HepG2 (cell line): Measurements from ENCODE around the gene KAZN. TPM values are rescaled to one million over a fixed set of nuclear protein-coding genes. Genes with fewer than 3 reads are reported as not detected.

Source experiments
- ATAC-seq: fragments of 200-7000 bp; cut with Tn5 transposase; 3 replicates; pipeline ENCODE4 v1.9.1; 2020; ENCODE audit warnings: mild to moderate bottlenecking, moderate library complexity
- BruUV-seq: library from RNA; stranded (reverse); fragments of 400-500 nt; replicated peaks from 2 replicates; lab custom pipeline; 2021; lab: Mats Ljungman, UMichigan
- CTCF ChIA-PET: fragments of 300-600 bp; formaldehyde crosslinking; extraction: SDS; loops from one replicate; lab custom pipeline; 2021; ENCODE audit warnings: low total read pairs, inconsistent platforms, low intra/inter-chr PET ratio; lab: Yijun Ruan, JAX
- POLR2A ChIA-PET: fragments of 350-600 bp; sonication (Branson Sonifier 250); formaldehyde crosslinking; loops from one replicate; lab custom pipeline; 2020; ENCODE audit warnings: antibody characterized with exemption, inconsistent platforms; lab: Yijun Ruan, JAX
- DNase-seq: peaks from one replicate; pipeline ENCODE4 v3.0.0-alpha.2; 2015; ENCODE audit warnings: low spot score
- FAIRE-seq: peaks from 3 replicates; lab custom pipeline; 2011; peaks lifted over from hg19 to GRCh38; lab: Jason Lieb, UNC
- H2AFZ ChIP-seq: one replicate; pipeline ENCODE4 v1.6.1; 2011; ENCODE audit warnings: low read length, inconsistent platforms
- H3K27ac ChIP-seq: fragments of 300-600 bp; 3 replicates; pipeline ENCODE4 v1.8.0; 2011; ENCODE audit warnings: mixed run types, mild to moderate bottlenecking, mixed read lengths, low read length, inconsistent platforms; ENCODE audit not compliant: insufficient read depth; ENCODE audit errors: extremely low read length
- H3K27me3 ChIP-seq, 2 experiments: fragments of 200-600 bp in 1 of 2; 2 replicates in 1 of 2; 3 replicates in 1 of 2; pipeline versions ENCODE4 v1.6.0 to v1.8.0; 2011; ENCODE audit warnings: low read length in 2 of 2, mild to moderate bottlenecking in 2 of 2, moderate library complexity in 2 of 2, inconsistent platforms in 1 of 2; ENCODE audit not compliant: insufficient read depth in 2 of 2, control insufficient read depth in 1 of 2
- H3K36me3 ChIP-seq, 2 experiments: fragments of 200-600 bp in 1 of 2; replicated peaks in 1 of 2; 2 replicates in 1 of 2; 3 replicates in 1 of 2; pipeline versions ENCODE4 v1.5.1 to v1.8.0; 2011; ENCODE audit warnings: low read length in 2 of 2, inconsistent platforms in 1 of 2; ENCODE audit not compliant: insufficient read depth in 2 of 2, control insufficient read depth in 1 of 2
- H3K4me1 ChIP-seq: 2 replicates; pipeline ENCODE4 v1.5.1; 2012; ENCODE audit warnings: low read length, inconsistent platforms; ENCODE audit not compliant: insufficient read depth
- H3K4me2 ChIP-seq: 2 replicates; pipeline ENCODE4 v1.6.0; 2011; ENCODE audit warnings: low read depth, low read length, inconsistent platforms
- H3K4me3 ChIP-seq, 3 experiments: fragments of 200-600 bp in 1 of 3; sonication (generic), shearing (Covaris generic) in 1 of 3; replicated peaks in 1 of 3; 2 replicates each; pipeline ENCODE4 v1.5.1; 2011 to 2016; ENCODE audit warnings: low read length in 3 of 3, inconsistent platforms in 2 of 3, low read depth in 2 of 3, mild to moderate bottlenecking in 2 of 3, control low read depth in 1 of 3, mixed read lengths in 1 of 3; ENCODE audit not compliant: insufficient read depth in 1 of 3
- H3K79me2 ChIP-seq: one replicate; pipeline ENCODE4 v1.6.1; 2011; ENCODE audit warnings: low read length, inconsistent platforms; ENCODE audit not compliant: insufficient read depth
- H3K9ac ChIP-seq: 2 replicates; pipeline ENCODE4 v1.6.0; 2011; ENCODE audit warnings: mild to moderate bottlenecking, low read depth, low read length, inconsistent platforms; ENCODE audit not compliant: insufficient read depth
- H3K9me3 ChIP-seq: 2 replicates; pipeline ENCODE4 v1.5.1; 2012; ENCODE audit warnings: mild to moderate bottlenecking, low read length
- H4K20me1 ChIP-seq: 2 replicates; pipeline ENCODE4 v1.6.0; 2011; ENCODE audit warnings: inconsistent platforms, mild to moderate bottlenecking, low read length, moderate library complexity; ENCODE audit not compliant: insufficient read depth
- AGO2 ChIP-seq: fragments of 200-400 bp; formaldehyde crosslinking; optimal IDR thresholded peaks from 2 replicates; pipeline ENCODE3; 2017; ENCODE audit warnings: mild to moderate bottlenecking, low read depth, low read length, moderate library complexity
- GTF2F1 ChIP-seq: fragments of 150-350 bp; IDR thresholded peaks from 2 replicates; pipeline ENCODE4 v1.6.1; 2014; ENCODE audit warnings: low read length
- HBP1 ChIP-seq: IDR thresholded peaks from 2 replicates; pipeline ENCODE4 v1.6.1; 2016; ENCODE audit warnings: low read depth, control low read depth
- MAF1 ChIP-seq: sonication (generic); formaldehyde crosslinking; IDR thresholded peaks from 2 replicates; pipeline ENCODE4 v1.5.0; 2020; ENCODE audit warnings: missing genetic modification reagents, borderline replicate concordance
- MBD4 ChIP-seq: IDR thresholded peaks from 2 replicates; pipeline ENCODE4 v1.6.1; 2012; ENCODE audit warnings: low read length, inconsistent platforms, borderline replicate concordance
- NFKB2 ChIP-seq: sonication (generic); formaldehyde crosslinking; IDR thresholded peaks from 2 replicates; pipeline ENCODE4 v1.4.0; 2020; ENCODE audit warnings: missing genetic modification reagents, borderline replicate concordance
- PAXIP1 ChIP-seq: sonication (generic); formaldehyde crosslinking; conservative IDR thresholded peaks from 2 replicates; pipeline ENCODE4 v1.4.0; 2020; ENCODE audit warnings: mild to moderate bottlenecking, missing genetic modification reagents, moderate library complexity
- PTBP1 ChIP-seq: fragments of 200-400 bp; formaldehyde crosslinking; IDR thresholded peaks from 2 replicates; pipeline ENCODE4 v1.6.1; 2018; ENCODE audit warnings: low read length, low read depth; ENCODE audit not compliant: poor library complexity, severe bottlenecking
- RARA ChIP-seq: IDR thresholded peaks from 2 replicates; pipeline ENCODE4 v1.6.1; 2016; ENCODE audit warnings: missing genetic modification reagents, missing compliant biosample characterization
- REXO4 ChIP-seq: sonication (generic); formaldehyde crosslinking; IDR thresholded peaks from 2 replicates; pipeline ENCODE4 v1.8.0; 2022; ENCODE audit warnings: missing genetic modification reagents, mild to moderate bottlenecking, borderline replicate concordance
- SMAD9 ChIP-seq: sonication (generic); formaldehyde crosslinking; IDR thresholded peaks from 2 replicates; pipeline ENCODE4 v1.5.1; 2020; ENCODE audit warnings: mild to moderate bottlenecking, missing genetic modification reagents
- SMYD3 ChIP-seq: sonication (generic); formaldehyde crosslinking; IDR thresholded peaks from 2 replicates; pipeline ENCODE4 v1.8.1; 2023; ENCODE audit warnings: mild to moderate bottlenecking, missing genetic modification reagents
- TEAD3 ChIP-seq: optimal IDR thresholded peaks from 2 replicates; pipeline ENCODE3; 2016; ENCODE audit warnings: borderline replicate concordance
- ZNF24 ChIP-seq: fragments of 450-650 bp; IDR thresholded peaks from 2 replicates; pipeline ENCODE4 v1.6.1; 2017; ENCODE audit warnings: antibody characterized with exemption, mild to moderate bottlenecking
- ZNF546 ChIP-seq: sonication (generic); formaldehyde crosslinking; conservative IDR thresholded peaks from 2 replicates; pipeline ENCODE4 v1.8.1; 2023; ENCODE audit warnings: mild to moderate bottlenecking, missing genetic modification reagents
- ZSCAN9 ChIP-seq: IDR thresholded peaks from 2 replicates; pipeline ENCODE4 v1.6.1; 2016; ENCODE audit warnings: borderline replicate concordance
- WGBS: methylation state at CpG from one replicate; pipeline ENCODE4 v1.1.6; 2017; ENCODE audit warnings: low lambda C conversion rate; 5-methylcytosine and 5-hydroxymethylcytosine counted together
- in situ Hi-C: cut with HindIII; loops from 2 replicates; pipeline ENCODE4 v1.10.0; 2017; ENCODE audit warnings: low pct_unique_long_range_greater_than_20kb; ENCODE audit not compliant: extremely low pct_ligation_motif_present
- intact Hi-C: fragments of 100-400 bp; cut with micrococcal nuclease; formaldehyde crosslinking; loops from one replicate; pipeline ENCODE4 v1.10.0; 2022; ENCODE audit not compliant: unreplicated experiment
- polyA plus RNA-seq, 8 experiments: library from polyadenylated mRNA; depleted of rRNA in 3 of 8; stranded (reverse) in 7 of 8; unstranded in 1 of 8; fragments of >200 nt; fragmentation: Illumina TruSeq in 4 of 8; extraction: Trizol in 4 of 8; gene quantifications; 2 replicates each; pipeline versions ENCODE4 v1.2.1 to v1.2.3, GENCODE V29; 2011 to 2016; ENCODE audit warnings: low read depth in 4 of 8, missing spikeins in 1 of 8, mixed read lengths in 1 of 8; ENCODE audit not compliant: insufficient read depth in 1 of 8
- total RNA-seq, 5 experiments: library from RNA; depleted of rRNA; stranded (reverse); fragments of >200 nt; fragmentation: Illumina TruSeq; extraction: Trizol; gene quantifications; 2 replicates each; pipeline ENCODE4 v1.2.3, GENCODE V29; 2016; ENCODE audit warnings: low read depth in 1 of 5

KAZN gene
- total and polyA plus RNA-seq, 2 of the 13 experiments (the other 11 are each of a cell fraction or from before 2014, with no cell fraction given): 10.4 to 13.5 TPM

- Histone ChIP-seq H3K27me3 (peaks cover 4 to 42% of the 10 kb centered on the region in 2 experiments; a peak in 3 of 5 replicates), H3K4me3 (no peak overlapping the region), H3K36me3 (no peaks in the 10 kb centered on the region), H4K20me1 (no peaks in the 10 kb centered on the region), H3K27ac (no peak overlapping the region), H3K4me2 (no peak overlapping the region), H2AFZ (no peak overlapping the region)
- in situ Hi-C loops: no loop called here
- DNase-seq: no peak
- TF ChIP-seq MBD4: no peak
- TF ChIP-seq REXO4 (CRISPR knock-in tag): no peak
- TF ChIP-seq RARA: no peak
- TF ChIP-seq NFKB2 (CRISPR knock-in tag): no peak
- no peak for TF ChIP-seq TEAD3 (CRISPR knock-in tag)
- TF ChIP-seq, all 625 proteins: peak for 0
- FAIRE-seq: no peak
- ChIA-PET POLR2A (no interaction called here), CTCF (no interaction called here)
- peaks cover 21% of the 10 kb centered on the region for H3K9me3 ChIP-seq
- WGBS: 0% methylated on average over 2 of the region's 2 CpGs
- no TSS peak for BruUV-seq
- no peaks in the 10 kb centered on the region for H3K4me1 ChIP-seq
- H3K9ac ChIP-seq: no peak overlapping the region
- H3K79me2 ChIP-seq: no peaks in the 10 kb centered on the region
- intact Hi-C loops: no loop called here
- no peak for ATAC-seq
These were observed 208.3 kb downstream of the KAZN start for GRCh38 chr1:14806772-14807171.

- ATAC-seq (no peak), DNase-seq (no peak), FAIRE-seq (no peak)
- peaks cover 21% of the 10 kb centered on the region for H3K9me3 ChIP-seq
- ChIA-PET POLR2A (no interaction called here), CTCF (no interaction called here)
- in situ Hi-C loops (no loop called here), intact Hi-C loops (no loop called here)
- no peaks in the 10 kb centered on the region for H3K79me2 ChIP-seq
- no peak overlapping the region for H3K4me2 ChIP-seq
- 0% methylated on average over 2 of the region's 2 CpGs for WGBS
- no peak overlapping the region for H3K9ac ChIP-seq
- no peaks in the 10 kb centered on the region for H3K36me3 ChIP-seq
- H2AFZ ChIP-seq: no peak overlapping the region
- no peak overlapping the region for H3K27ac ChIP-seq
- no peak overlapping the region for H3K4me3 ChIP-seq
- peaks cover 2 to 28% of the 10 kb centered on the region in 2 experiments; a peak in 2 of 5 replicates for H3K27me3 ChIP-seq
- H3K4me1 ChIP-seq: no peaks in the 10 kb centered on the region
- no TSS peak for BruUV-seq
- H4K20me1 ChIP-seq: no peaks in the 10 kb centered on the region
- no peak for TF ChIP-seq PTBP1
- TF ChIP-seq ZNF546 (CRISPR knock-in tag): no peak
- no peak for TF ChIP-seq PAXIP1 (CRISPR knock-in tag)
- TF ChIP-seq MAF1: no peak
- no peak for TF ChIP-seq SMYD3 (CRISPR knock-in tag)
- TF ChIP-seq ZSCAN9 (CRISPR knock-in tag): no peak
- TF ChIP-seq AGO2: no peak
- TF ChIP-seq SMAD9 (CRISPR knock-in tag): no peak
- TF ChIP-seq HBP1 (CRISPR knock-in tag): no peak
- TF ChIP-seq GTF2F1: no peak
- TF ChIP-seq ZNF24: no peak
These were observed 210.3 kb downstream of the KAZN start for GRCh38 chr1:14808768-14809167.
